Subcutaneous abdominal adipose tissue (tissue), 5 donors: ENCODE results near the gene CDKN2D.

Experiments used
- H3K27ac ChIP-seq: one replicate; pipeline ENCODE4 v1.7.0; 2013; ENCODE audit warnings: low read depth, mild to moderate bottlenecking, inconsistent platforms, low read length, moderate library complexity
- H3K27me3 ChIP-seq, 5 donors: one replicate each; pipeline ENCODE4 v1.7.0; 2013; ENCODE audit warnings: low read length in 5 of 5, inconsistent platforms in 1 of 5; ENCODE audit not compliant: control insufficient read depth in 5 of 5, insufficient read depth in 4 of 5
- H3K36me3 ChIP-seq, 5 donors: one replicate each; pipeline ENCODE4 v1.7.0; 2013; ENCODE audit warnings: low read length in 5 of 5; ENCODE audit not compliant: control insufficient read depth in 5 of 5, insufficient read depth in 5 of 5
- H3K4me1 ChIP-seq, 5 donors: one replicate each; pipeline ENCODE4 v1.7.0; 2013; ENCODE audit warnings: low read length in 5 of 5, mild to moderate bottlenecking in 3 of 5, moderate library complexity in 1 of 5; ENCODE audit not compliant: control insufficient read depth in 5 of 5, insufficient read depth in 5 of 5
- H3K4me3 ChIP-seq, 5 donors: one replicate each; pipeline ENCODE4 v1.7.0; 2013; ENCODE audit warnings: low read length in 5 of 5, low read depth in 1 of 5
- H3K9ac ChIP-seq, 5 donors: one replicate each; pipeline ENCODE4 v1.7.0; 2013; ENCODE audit warnings: low read length in 5 of 5, mild to moderate bottlenecking in 4 of 5, moderate library complexity in 3 of 5
- H3K9me3 ChIP-seq, 5 donors: one replicate each; pipeline ENCODE4 v1.7.0; 2013; ENCODE audit warnings: low read length in 5 of 5; ENCODE audit not compliant: control insufficient read depth in 5 of 5
- donor health status: healthy.
- donor health status: healthy.
- donor health status: healthy.
- donor health status: healthy.
- donor health status: healthy.

CDKN2D gene

GRCh38 chr19:10568826-10569651 is at the start of gene CDKN2D:
Gene CDKN2D (minus strand): TSS chr19:10568979. CDS start chr19:10568653, 326 bp downstream.
- Histone ChIP-seq H3K9ac (peak within 1 kb of the TSS in 4 of 5 donors; percentile 64 to 76 (median 68)), H3K27ac (peak within 1 kb of the TSS; percentile 3), H3K9me3 (no peaks in the 10 kb centered on the region), H3K4me1 (peaks cover 5 to 47% (median 44%) of the 10 kb centered on the region in 5 donors), H3K36me3 (no peaks in the 10 kb centered on the region), H3K4me3 (peak within 1 kb of the TSS; percentile 70 to 93 (median 73)), H3K27me3 (no peaks in the 10 kb centered on the region)

- Histone ChIP-seq H3K36me3 (peaks cover 0 to 4% (median 0%) of the 10 kb centered on the region in 5 donors), H3K27ac (peak overlapping the region; percentile 18), H3K4me1 (peaks cover 2 to 25% (median 10%) of the 10 kb centered on the region in 5 donors), H3K9ac (no peak overlapping the region), H3K4me3 (no peak overlapping the region), H3K9me3 (no peaks in the 10 kb centered on the region), H3K27me3 (no peaks in the 10 kb centered on the region)
These were observed 48.8 kb upstream of the CDKN2D start for GRCh38 chr19:10617409-10618121.

- Histone ChIP-seq H3K4me1 (peaks cover 5 to 38% (median 21%) of the 10 kb centered on the region in 5 donors), H3K9ac (no peak overlapping the region), H3K27me3 (no peaks in the 10 kb centered on the region), H3K4me3 (peak overlapping the region in 1 of 5 donors; percentile 14), H3K36me3 (no peaks in the 10 kb centered on the region), H3K9me3 (no peaks in the 10 kb centered on the region), H3K27ac (peak overlapping the region; percentile 2)
These were observed 46.7 kb upstream of the CDKN2D start for GRCh38 chr19:10615429-10616023.

- Histone ChIP-seq H3K9me3 (no peaks in the 10 kb centered on the region), H3K27ac (peak overlapping the region; percentile 51), H3K27me3 (no peaks in the 10 kb centered on the region), H3K36me3 (no peaks in the 10 kb centered on the region), H3K4me1 (peaks cover 5 to 38% (median 21%) of the 10 kb centered on the region in 5 donors), H3K4me3 (peak overlapping the region; percentile 6 to 50 (median 39)), H3K9ac (peak overlapping the region in 3 of 5 donors; percentile 31 to 71 (median 52))
These were observed 43.8 kb upstream of the CDKN2D start for GRCh38 chr19:10612499-10613119.

GRCh38 chr19:10611907-10612306 is 43.1 kb upstream of the CDKN2D start:
- Histone ChIP-seq H3K4me1 (peaks cover 5 to 36% (median 21%) of the 10 kb centered on the region in 5 donors), H3K4me3 (no peak overlapping the region), H3K27ac (peak overlapping the region; percentile 51), H3K9me3 (no peaks in the 10 kb centered on the region), H3K36me3 (no peaks in the 10 kb centered on the region), H3K9ac (no peak overlapping the region), H3K27me3 (no peaks in the 10 kb centered on the region)

GRCh38 chr19:10604460-10604980 is 35.7 kb upstream of the CDKN2D start:
- peak overlapping the region in 4 of 5 donors; percentile 87 to 97 (median 91) for H3K4me3 ChIP-seq
- H3K9ac ChIP-seq: peak overlapping the region in 3 of 5 donors; percentile 16 to 87 (median 80)
- H3K4me1 ChIP-seq: peaks cover 3 to 31% (median 29%) of the 10 kb centered on the region in 5 donors
- peak overlapping the region; percentile 88 for H3K27ac ChIP-seq
- no peaks in the 10 kb centered on the region for H3K27me3 ChIP-seq
- H3K36me3 ChIP-seq: no peaks in the 10 kb centered on the region
- H3K9me3 ChIP-seq: no peaks in the 10 kb centered on the region

- Histone ChIP-seq H3K4me1 (peaks cover 3 to 31% (median 29%) of the 10 kb centered on the region in 5 donors), H3K9me3 (no peaks in the 10 kb centered on the region), H3K36me3 (no peaks in the 10 kb centered on the region), H3K27me3 (no peaks in the 10 kb centered on the region), H3K4me3 (peak overlapping the region; percentile 87 to 97 (median 92)), H3K9ac (peak overlapping the region in 4 of 5 donors; percentile 80 to 96 (median 88)), H3K27ac (peak overlapping the region; percentile 88)
These were observed 35.2 kb upstream of the CDKN2D start for GRCh38 chr19:10603873-10604459.

GRCh38 chr19:10603084-10603872 is 34.5 kb upstream of the CDKN2D start:
- H3K27me3 ChIP-seq: no peaks in the 10 kb centered on the region
- peak overlapping the region; percentile 80 to 96 (median 89) for H3K9ac ChIP-seq
- no peaks in the 10 kb centered on the region for H3K9me3 ChIP-seq
- no peaks in the 10 kb centered on the region for H3K36me3 ChIP-seq
- H3K4me1 ChIP-seq: peaks cover 3 to 31% (median 29%) of the 10 kb centered on the region in 5 donors
- peak overlapping the region; percentile 87 to 97 (median 92) for H3K4me3 ChIP-seq
- peak overlapping the region; percentile 88 for H3K27ac ChIP-seq
